ENCODE data around the gene SETD5.

Gene SETD5

GRCh38 chr3:9512456-9513045 lies 115.1 kb downstream of the SETD5 start:
- DNase-seq (ENCODE audit: low read depth) = no peak

GRCh38 chr3:9514306-9514705 lies 116.9 kb downstream of the SETD5 start:
- no peak for DNase-seq (ENCODE audit: low read depth)

- DNase-seq (ENCODE audit: low read depth) = no peak
Measured at GRCh38 chr3:9514956-9515355, 117.5 kb downstream of the SETD5 start.

- no peak for DNase-seq (ENCODE audit: low read depth)
Measured at GRCh38 chr3:9525078-9525477, 127.7 kb downstream of the SETD5 start.

Measured in ELR (cell line).